GM18520 (cell line): Measurements from ENCODE around the gene STK24.

Experiments used
- ATAC-seq: cut with Tn5 transposase; IDR thresholded peaks from one replicate; pipeline ENCODE4 v1.9.1; 2021; ENCODE audit not compliant: unreplicated experiment

The STK24 gene

GRCh38 chr13:98439126-98439828 lies 137.6 kb downstream of the STK24 start:
- ATAC-seq, result no peak

GRCh38 chr13:98438246-98439125 lies 138.4 kb downstream of the STK24 start:
- ATAC-seq, result no peak

DNA sequence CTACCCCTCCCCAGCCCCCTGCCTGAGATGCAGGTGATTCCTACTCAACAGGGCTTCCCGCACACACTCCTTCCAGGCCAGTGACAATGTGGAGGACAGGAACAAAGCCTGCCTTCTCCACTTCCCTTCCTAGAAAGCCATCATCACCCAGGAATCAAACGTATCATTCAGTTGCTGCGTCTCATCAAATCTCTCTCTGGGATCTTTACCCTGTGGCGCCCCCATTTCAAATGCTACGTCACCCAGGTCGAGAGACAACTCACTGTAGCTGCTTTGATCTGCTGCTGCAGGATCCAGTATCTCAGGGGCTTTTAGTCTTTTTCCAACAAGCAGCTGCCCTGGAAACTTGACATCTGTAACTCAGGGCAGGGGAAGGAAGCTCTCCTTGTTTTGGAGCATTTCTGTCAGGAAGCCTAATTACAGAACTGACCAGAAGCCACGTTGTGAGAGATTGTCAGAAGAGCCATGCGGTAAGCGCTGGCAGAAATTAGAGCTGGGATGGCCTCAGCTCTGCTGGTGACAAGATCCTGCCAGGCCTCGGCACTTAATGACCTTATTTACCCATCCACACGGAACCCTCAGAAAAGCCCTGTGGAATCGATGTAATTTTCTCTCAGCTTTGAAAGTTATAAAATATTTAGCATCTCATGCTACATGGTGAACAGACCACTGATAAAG lies 140.5 kb downstream of the STK24 start:
- no peak for ATAC-seq

- ATAC-seq, result no peak
These were observed 141.5 kb downstream of the STK24 start for GRCh38 chr13:98435376-98435775.

GRCh38 chr13:98434060-98434459 lies 142.8 kb downstream of the STK24 start:
- no peak for ATAC-seq

- no peak for ATAC-seq
These were observed 143.3 kb downstream of the STK24 start for GRCh38 chr13:98433654-98434053.

- no peak for ATAC-seq
These were observed 144.3 kb downstream of the STK24 start for GRCh38 chr13:98432638-98433037.

- ATAC-seq, result no peak
These were observed 146.8 kb downstream of the STK24 start for GRCh38 chr13:98429977-98430736.

- ATAC-seq, result no peak
These were observed 147.4 kb downstream of the STK24 start for GRCh38 chr13:98429531-98429930.

DNA sequence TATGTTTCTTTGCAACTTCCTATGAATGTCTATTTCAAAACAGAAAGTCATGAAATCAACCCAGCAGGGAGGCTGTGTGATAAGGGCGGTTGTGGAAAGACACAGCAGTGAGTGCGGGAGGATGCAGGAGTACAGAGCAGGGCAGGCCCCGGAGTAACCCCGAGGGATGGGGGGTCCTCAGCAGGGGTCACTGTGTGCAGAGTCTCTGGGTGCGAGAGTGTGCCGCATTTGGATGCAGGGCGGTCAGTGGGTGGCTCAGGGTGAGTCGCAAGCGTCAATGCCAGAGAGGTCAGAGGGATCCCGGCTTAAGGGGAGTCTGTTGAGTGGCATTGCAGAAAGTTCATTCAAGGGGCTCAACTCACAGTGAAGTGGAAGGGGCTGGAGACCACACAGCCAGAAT lies 147.8 kb downstream of the STK24 start:
- ATAC-seq, result no peak

DNA sequence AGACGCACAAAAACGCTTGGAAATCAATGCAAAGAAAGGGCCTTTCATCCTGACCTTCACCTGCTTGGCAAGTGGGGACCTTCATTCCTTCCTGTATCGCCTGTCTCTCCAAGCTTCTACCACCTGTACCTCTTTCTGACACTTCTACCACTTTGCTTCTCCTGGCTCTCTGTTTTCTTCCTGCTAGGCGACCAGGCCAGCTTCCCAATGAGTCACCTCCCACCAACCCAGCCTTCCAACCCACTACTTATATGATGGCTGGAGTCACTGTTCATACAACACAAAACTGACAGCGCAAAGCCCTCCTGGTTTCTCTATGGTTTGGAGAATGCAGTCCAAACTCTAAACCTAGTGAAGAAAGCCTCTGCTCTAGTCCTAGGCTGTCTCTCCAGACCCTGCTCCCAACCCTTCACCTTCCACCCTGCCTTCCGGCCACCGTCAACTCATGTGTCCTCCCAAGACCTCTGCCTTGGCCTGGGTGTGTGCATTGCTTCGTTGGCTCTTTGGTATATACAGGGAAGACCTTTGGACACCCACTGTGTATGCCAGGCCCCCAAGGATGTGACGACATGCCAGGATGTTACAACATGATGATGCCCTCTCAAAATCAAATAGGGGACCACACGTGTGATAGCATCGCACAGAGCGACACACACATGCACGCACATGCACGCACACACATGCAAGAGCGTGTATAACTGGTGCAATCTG lies 148.5 kb downstream of the STK24 start:
- no peak for ATAC-seq

GRCh38 chr13:98427331-98427995 lies 149.4 kb downstream of the STK24 start:
- ATAC-seq, result no peak

DNA sequence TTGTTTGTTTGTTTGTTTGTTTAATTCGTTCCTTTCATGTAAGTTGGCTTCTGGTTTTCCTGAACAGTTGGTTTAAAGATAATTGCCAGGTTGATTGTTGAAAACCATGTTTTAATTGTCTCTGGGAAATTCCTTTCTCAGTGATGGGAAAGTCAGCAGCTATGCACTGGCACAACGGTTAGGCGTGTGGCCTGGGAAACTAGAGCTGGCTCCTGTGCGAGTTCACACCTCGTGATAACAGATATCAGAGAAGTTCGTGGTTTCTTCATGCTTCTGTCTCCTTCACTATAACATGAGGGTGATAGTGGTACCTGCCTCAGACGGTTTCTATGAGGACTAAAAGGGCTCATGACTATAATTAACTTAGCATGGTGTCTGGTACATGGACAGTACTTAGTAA lies 153.5 kb downstream of the STK24 start:
- ATAC-seq, result no peak

- no peak for ATAC-seq
These were observed 154.9 kb downstream of the STK24 start for GRCh38 chr13:98422046-98422445.

DNA sequence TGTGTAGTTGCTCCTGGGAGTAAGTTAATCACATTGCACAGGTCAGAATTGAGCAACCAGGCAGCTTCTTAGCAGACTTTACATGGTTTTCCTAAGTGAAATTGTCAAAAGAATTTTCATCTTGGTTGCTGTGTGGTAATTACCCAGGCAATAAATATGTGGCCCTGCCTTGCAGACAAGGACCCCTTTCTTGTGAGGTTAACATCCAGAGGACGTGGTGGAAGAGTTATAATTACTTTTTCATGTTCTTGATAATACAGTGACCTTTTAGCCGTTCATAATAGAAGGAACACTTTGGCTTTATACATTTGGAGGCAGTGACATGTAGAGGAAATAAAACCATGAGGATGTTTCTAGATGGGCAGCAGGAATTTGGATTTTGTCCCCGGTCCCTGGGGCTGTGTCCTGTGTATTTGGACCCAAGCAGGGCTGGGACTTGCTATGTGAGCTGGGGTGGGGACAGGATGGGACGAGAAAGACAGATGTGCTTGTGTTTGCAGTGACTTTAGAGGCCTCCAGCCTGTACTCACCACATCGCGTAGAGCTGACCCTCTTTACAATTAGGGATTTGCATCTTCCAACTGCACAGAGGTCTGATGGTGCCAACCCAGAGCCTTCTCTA lies 156.2 kb downstream of the STK24 start:
- no peak for ATAC-seq

DNA sequence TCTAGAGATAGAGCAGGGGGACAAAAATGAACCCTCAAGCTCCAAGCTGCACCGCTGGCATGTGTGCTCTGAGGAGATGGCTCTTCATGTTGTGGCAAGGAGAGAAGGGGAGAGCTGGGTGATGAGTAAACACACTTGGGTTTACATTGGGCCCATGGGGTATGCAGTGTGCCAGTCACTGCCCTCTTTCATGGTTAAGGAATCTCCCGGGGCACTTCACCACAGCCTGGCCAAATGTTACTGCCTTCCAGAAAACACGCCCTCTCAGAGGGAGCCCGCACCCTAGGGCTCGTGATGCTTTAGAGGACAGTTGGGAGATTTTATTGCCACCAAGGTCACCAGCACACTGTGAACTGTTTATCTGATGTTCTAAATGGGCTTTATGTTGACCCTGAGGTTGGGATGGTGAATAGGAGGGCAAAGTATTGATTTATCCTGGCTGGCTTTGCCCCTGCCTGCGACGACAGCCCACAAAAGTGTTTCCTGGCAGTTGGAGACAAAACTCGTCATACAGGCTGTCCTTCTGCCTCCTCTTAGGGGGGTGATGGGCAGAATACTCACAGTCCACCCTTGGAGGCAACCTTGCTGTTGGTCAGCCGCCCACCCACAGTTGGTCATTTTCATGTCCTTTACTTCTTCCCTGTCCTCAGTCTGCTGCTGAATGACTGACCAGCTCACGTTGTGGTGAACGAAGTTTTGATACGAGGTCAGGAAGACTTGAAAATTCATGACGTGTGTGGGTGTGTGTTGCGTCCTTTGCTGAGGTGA lies 156.9 kb downstream of the STK24 start:
- no peak for ATAC-seq

DNA sequence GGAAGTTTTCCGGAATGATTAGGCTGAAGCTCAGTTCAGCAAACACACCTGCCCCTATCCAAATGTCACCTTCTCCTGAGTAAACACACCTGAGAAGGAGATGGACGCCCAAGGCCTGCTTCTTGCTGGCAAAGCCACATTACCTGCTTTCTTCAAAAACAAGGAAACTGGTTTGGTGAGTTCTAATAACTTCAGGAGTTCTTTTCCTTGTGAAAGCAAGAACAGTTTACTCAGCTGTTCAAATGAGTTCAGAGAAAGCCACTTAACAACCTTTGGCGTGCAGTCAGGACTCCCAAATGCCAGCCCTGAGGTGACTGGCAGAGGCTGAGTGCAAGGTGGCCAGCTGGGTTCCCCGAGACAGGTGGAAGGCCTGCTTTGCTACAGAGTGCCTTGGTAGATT lies 160.5 kb downstream of the STK24 start:
- ATAC-seq, result no peak

GRCh38 chr13:98415326-98416070 lies 161.4 kb downstream of the STK24 start:
- ATAC-seq, result no peak
